ENCODE results near the gene RHBDF2.

- no peak for TF ChIP-seq CTCF (IDR thresholded peaks at IDR 0.05)
- no peak for TF ChIP-seq EZH2phosphoT487 (IDR thresholded peaks at IDR 0.05)
Measured at GRCh38 chr17:76452127-76452659, 49.0 kb downstream of the RHBDF2 start.

Data from neural progenitor cell (in vitro differentiated cells).